ENCODE data around the gene NHLH1. TPM values are rescaled to one million over a fixed set of nuclear protein-coding genes. Genes with fewer than 3 reads are reported as not detected.

The NHLH1 gene
- polyA plus RNA-seq, 1 experiment: 0.20 TPM

DNA sequence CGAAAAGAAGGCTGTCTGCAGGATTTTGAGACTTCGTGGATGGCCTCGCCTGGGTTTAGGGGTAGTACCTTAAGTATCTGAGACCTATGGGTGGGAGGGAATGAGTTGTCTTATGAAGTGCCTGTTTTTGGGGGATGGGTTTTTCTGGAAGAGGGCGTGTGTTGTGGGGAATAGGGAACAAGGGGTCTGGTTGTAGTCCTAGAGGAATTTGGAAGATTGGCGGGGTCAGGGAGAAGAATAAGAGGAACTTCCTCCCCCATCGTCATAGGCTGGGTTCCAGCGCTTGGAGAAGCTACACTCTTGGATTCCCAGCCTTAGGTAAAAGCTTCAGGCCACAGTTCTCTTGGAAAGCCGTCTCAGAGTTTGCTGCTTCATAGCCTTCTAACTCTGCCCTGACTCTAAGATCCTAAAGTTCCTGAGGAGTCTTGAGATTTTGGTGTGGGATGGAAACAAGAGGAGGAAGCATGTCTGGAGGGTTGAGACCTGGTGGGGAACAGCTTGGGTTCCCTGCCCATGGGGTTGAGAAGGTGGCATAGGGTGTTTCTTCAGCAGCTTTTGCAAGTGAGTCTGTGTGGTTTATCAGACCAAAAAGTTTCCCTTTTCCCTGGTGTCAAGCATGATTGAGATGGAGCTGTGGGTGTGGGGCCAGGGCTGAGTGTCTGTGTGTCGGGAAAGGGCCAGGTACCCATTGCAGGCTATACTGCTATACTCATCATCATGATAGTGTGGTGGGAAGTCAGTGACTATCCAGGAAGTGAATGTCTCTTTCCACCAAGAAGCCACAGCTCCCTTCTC is 35.3 kb downstream of the NHLH1 start:
- Histone ChIP-seq H3K36me3 (ENCODE audit: control insufficient read depth, insufficient read depth, low read length) (no peaks in the 10 kb centered on the region), H3K4me3 (ENCODE audit: low read depth, low read length) (no peak overlapping the region)
- TF ChIP-seq, protein P1, sequence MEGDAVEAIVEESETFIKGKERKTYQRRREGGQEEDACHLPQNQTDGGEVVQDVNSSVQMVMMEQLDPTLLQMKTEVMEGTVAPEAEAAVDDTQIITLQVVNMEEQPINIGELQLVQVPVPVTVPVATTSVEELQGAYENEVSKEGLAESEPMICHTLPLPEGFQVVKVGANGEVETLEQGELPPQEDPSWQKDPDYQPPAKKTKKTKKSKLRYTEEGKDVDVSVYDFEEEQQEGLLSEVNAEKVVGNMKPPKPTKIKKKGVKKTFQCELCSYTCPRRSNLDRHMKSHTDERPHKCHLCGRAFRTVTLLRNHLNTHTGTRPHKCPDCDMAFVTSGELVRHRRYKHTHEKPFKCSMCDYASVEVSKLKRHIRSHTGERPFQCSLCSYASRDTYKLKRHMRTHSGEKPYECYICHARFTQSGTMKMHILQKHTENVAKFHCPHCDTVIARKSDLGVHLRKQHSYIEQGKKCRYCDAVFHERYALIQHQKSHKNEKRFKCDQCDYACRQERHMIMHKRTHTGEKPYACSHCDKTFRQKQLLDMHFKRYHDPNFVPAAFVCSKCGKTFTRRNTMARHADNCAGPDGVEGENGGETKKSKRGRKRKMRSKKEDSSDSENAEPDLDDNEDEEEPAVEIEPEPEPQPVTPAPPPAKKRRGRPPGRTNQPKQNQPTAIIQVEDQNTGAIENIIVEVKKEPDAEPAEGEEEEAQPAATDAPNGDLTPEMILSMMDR (IDR thresholded peaks at IDR 0.05; ENCODE audit: insufficient read depth, low read depth, low read length): no peak

DNA sequence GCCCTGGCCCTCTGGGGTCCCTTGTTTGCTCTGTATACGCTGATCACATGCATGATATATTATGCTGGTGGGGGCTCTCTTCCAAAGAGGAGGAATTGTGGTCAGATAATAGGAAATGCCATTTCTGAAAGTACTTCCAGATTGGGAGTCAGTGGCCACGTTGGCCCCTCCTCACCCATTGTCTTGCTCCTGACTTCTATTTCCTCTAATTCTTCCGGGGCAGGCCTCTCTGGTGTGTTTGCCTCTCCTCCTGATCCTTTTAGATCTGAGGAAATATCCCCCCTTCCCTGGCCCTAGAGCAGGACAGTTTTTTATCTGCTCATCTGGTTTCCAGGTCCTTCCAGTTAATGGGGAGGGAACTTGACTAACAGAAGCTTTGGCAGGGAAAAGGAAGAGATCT is 36.4 kb downstream of the NHLH1 start:
- ChIA-PET CTCF (no interaction called here), POLR2A (no interaction called here)
- Histone ChIP-seq H3K36me3 (ENCODE audit: control insufficient read depth, insufficient read depth, low read length) (no peaks in the 10 kb centered on the region), H3K4me3 (ENCODE audit: low read depth, low read length) (no peak overlapping the region), H3K27me3 (ENCODE audit: control insufficient read depth, insufficient read depth, low read length) (peaks cover 31% of the 10 kb centered on the region)
- TF ChIP-seq, protein P1 (IDR thresholded peaks at IDR 0.05; ENCODE audit: insufficient read depth, low read depth, low read length): no peak
- DNase-seq (ENCODE audit: low read depth): no peak

More for the DNA sequence above, 35.3 kb downstream of the NHLH1 start:
- ChIA-PET CTCF (no interaction called here), POLR2A (no interaction called here)
- H3K27me3 ChIP-seq (ENCODE audit: control insufficient read depth, insufficient read depth, low read length): peaks cover 30% of the 10 kb centered on the region
- DNase-seq (ENCODE audit: low read depth): no peak

DNA sequence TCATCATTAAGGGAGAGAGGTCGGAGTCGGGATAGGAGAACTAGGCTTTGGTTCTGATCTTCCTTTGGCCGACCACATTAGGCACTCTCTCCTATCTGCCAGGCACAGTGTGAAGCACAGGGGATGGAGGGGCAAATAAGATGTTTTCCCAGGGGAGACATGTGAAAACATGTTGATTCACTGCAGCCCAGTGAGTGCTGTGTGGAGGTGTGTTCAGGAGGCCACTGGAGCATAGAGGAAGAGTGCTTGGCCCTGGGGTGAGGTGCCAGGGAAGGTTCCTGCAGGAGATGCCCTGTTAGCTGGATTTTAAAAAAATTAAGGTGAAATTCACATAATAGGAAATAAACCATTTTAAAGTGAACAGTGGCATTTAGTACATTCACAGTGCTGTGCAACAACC is 37.2 kb downstream of the NHLH1 start:
- DNase-seq (ENCODE audit: low read depth): no peak
- TF ChIP-seq, protein P1 (IDR thresholded peaks at IDR 0.05; ENCODE audit: insufficient read depth, low read depth, low read length): no peak
- CTCF ChIA-PET: no interaction called here
- POLR2A ChIA-PET: no interaction called here
- Histone ChIP-seq H3K36me3 (ENCODE audit: control insufficient read depth, insufficient read depth, low read length) (no peaks in the 10 kb centered on the region), H3K27me3 (ENCODE audit: control insufficient read depth, insufficient read depth, low read length) (peaks cover 26% of the 10 kb centered on the region), H3K4me3 (ENCODE audit: low read depth, low read length) (no peak overlapping the region)

DNA sequence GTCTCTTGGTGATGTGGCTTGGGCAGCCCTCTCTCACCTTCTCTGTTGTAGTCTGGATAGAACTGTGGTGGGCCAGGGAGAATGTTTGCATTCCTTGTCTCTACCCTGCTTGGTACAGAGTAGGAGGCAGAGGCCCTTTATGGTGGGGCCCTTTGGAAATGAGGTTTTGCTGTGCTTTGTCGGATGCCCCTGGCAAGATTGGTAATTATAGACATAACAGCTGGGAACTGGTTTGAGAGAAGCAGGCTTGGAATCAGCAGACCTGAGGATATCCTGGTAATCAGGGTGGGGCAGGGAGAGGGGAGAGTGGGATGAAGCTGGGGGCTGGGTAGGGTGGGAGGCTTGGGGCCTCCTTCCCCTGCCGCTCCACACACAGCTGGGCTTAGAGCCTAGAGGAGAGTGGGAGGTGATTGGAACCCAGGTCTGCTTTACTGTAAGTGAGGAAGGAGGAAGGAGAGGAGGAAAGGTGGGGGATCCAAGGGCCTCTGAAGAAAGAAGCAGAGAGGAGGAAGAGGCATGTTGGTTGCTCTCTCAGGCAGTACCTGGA is 38.5 kb downstream of the NHLH1 start:
- no peak for DNase-seq (ENCODE audit: low read depth)
- TF ChIP-seq, protein P1 (IDR thresholded peaks at IDR 0.05; ENCODE audit: insufficient read depth, low read depth, low read length): no peak
- ChIA-PET POLR2A (no interaction called here), CTCF (no interaction called here)
- Histone ChIP-seq H3K36me3 (ENCODE audit: control insufficient read depth, insufficient read depth, low read length) (no peaks in the 10 kb centered on the region), H3K27me3 (ENCODE audit: control insufficient read depth, insufficient read depth, low read length) (peaks cover 23% of the 10 kb centered on the region), H3K4me3 (ENCODE audit: low read depth, low read length) (no peak overlapping the region)

DNA sequence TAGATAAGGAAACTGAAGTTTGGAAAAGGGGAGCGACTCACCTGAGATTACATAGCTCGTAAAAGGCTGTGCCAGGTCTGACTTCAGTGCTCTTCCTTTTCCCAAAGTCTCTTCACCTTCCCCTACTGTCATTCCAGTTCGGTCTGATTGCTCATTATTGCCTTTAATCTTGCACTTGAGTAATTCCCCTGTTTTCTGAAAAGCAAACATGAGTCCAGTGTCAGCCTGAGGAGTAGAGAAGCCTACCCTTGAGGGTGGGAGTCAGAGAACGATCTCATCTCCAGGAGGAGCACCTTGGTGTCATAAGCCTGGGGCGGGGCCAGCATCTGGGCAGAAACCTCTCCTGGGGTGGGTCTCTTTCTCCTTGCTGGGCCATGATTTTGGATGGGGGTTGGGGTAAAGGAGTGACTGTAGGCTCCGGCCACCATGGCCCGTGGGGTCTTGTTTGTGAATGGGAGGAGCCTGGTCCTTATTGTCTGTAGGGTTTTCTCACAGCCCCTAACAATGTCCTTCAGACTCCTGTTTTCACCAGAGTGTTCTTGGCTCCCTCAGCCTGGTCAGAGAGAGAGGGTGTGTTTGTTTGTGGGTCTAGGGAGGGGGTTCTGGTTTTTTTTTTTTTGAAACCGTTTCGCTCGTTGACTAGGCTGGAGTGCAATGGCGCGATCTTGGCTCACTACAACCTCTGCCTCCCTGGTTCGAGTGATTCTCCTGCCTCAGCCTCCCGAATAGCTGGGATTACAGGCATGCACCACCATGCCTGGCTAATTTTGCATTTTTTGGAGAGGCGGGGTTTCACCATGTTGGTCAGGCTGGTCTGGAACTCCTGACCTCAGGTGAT is 39.5 kb downstream of the NHLH1 start:
- Histone ChIP-seq H3K27me3 (ENCODE audit: control insufficient read depth, insufficient read depth, low read length) (peaks cover 19% of the 10 kb centered on the region), H3K4me3 (ENCODE audit: low read depth, low read length) (no peak overlapping the region), H3K36me3 (ENCODE audit: control insufficient read depth, insufficient read depth, low read length) (no peaks in the 10 kb centered on the region)
- TF ChIP-seq, protein P1 (IDR thresholded peaks at IDR 0.05; ENCODE audit: insufficient read depth, low read depth, low read length): no peak
- CTCF ChIA-PET: interaction anchor here (1.2 kb wide), 1 partner anchor 30 kb away, joined by 3 read pairs; no protein-coding TSS in a partner anchor
- POLR2A ChIA-PET: no interaction called here
- no peak for DNase-seq (ENCODE audit: low read depth)
